ENCODE results near the gene CXCL9. TPM values are rescaled to one million over a fixed set of nuclear protein-coding genes. Genes with fewer than 3 reads are reported as not detected.

The CXCL9 gene
- total RNA-seq, 1 donor from 2014 or later = not detected

DNA sequence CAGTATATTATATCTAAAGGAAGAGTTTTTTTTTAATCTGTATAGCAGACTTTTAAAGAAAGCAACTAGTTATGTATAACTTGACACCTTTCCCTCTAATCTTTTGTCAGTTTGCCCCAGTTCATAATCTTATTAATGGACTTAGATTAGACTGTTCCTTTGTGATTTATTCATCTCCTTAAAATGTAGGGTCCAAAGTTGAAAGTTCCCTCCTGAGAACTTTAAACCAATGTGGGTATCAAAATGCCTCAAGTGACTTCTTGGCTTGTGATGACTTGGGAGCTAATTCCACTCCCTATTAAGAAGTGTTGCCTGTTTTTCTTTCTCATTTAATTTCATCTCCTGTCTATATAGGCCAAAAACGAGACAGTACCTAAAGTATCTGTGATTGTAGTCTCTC lies 10.2 kb downstream of the CXCL9 start:
- H3K36me3 Mint-ChIP-seq (ENCODE audit: unreplicated experiment) = no peaks in the 10 kb centered on the region
- TF ChIP-seq, protein P1, sequence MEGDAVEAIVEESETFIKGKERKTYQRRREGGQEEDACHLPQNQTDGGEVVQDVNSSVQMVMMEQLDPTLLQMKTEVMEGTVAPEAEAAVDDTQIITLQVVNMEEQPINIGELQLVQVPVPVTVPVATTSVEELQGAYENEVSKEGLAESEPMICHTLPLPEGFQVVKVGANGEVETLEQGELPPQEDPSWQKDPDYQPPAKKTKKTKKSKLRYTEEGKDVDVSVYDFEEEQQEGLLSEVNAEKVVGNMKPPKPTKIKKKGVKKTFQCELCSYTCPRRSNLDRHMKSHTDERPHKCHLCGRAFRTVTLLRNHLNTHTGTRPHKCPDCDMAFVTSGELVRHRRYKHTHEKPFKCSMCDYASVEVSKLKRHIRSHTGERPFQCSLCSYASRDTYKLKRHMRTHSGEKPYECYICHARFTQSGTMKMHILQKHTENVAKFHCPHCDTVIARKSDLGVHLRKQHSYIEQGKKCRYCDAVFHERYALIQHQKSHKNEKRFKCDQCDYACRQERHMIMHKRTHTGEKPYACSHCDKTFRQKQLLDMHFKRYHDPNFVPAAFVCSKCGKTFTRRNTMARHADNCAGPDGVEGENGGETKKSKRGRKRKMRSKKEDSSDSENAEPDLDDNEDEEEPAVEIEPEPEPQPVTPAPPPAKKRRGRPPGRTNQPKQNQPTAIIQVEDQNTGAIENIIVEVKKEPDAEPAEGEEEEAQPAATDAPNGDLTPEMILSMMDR (IDR thresholded peaks at IDR 0.05) = no peak
- DNase-seq (ENCODE audit: extremely low spot score, unreplicated experiment) = no peak
- H3K27ac Mint-ChIP-seq (ENCODE audit: unreplicated experiment) = no peak overlapping the region
- peaks cover 37% of the 10 kb centered on the region for H3K27me3 Mint-ChIP-seq (ENCODE audit: unreplicated experiment)
- no peaks in the 10 kb centered on the region for H3K4me1 Mint-ChIP-seq (ENCODE audit: unreplicated experiment)
- H3K9me3 Mint-ChIP-seq (ENCODE audit: unreplicated experiment) = no peaks in the 10 kb centered on the region
- no peak overlapping the region for H3K4me3 Mint-ChIP-seq (ENCODE audit: unreplicated experiment)

DNA sequence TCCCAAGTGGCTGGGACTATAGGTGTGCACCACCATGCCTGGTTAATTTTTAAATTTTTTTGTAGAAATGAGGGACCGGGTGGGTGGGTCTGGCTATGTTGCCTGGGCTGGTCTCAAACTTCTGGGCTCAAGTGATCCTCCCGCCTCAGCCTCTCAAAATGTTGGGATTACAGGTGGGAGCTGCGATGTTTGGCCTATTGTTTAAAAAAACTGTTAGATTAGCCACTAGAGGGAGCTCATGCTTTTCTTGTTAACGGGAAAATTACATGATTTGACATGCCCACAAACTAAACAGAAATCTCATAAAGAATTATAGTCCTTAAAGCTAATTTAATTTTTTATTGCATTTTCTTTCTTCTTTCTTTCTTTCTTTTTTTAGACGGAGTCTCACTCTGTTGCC lies 11.6 kb downstream of the CXCL9 start:
- no peak overlapping the region for H3K27ac Mint-ChIP-seq (ENCODE audit: unreplicated experiment)
- no peak for DNase-seq (ENCODE audit: extremely low spot score, unreplicated experiment)
- H3K9me3 Mint-ChIP-seq (ENCODE audit: unreplicated experiment) = no peaks in the 10 kb centered on the region
- peaks cover 32% of the 10 kb centered on the region for H3K27me3 Mint-ChIP-seq (ENCODE audit: unreplicated experiment)
- peaks cover 4% of the 10 kb centered on the region for H3K4me1 Mint-ChIP-seq (ENCODE audit: unreplicated experiment)
- H3K36me3 Mint-ChIP-seq (ENCODE audit: unreplicated experiment) = no peaks in the 10 kb centered on the region
- TF ChIP-seq, protein P1 (IDR thresholded peaks at IDR 0.05) = peak; percentile 77
- H3K4me3 Mint-ChIP-seq (ENCODE audit: unreplicated experiment) = no peak overlapping the region

DNA sequence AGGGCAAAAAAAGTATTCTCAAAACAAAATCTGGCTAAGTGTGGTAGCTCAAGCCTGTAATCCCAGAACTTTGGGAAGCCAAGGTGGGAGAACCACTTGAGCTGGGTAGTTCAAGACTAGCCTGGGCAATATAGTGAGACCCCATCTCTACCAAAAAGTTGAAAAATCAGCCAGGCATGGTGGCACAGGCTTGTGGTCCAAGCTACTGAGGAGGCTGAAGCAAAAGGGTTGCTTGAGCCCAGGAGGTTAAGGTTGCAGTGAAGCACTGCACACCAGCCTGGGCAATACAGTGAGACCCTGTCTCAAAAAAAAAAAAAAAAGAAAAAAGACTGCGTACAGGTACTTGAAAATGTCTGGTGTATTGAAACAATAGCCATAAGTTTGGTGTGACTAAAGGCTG lies 14.8 kb downstream of the CXCL9 start:
- DNase-seq (ENCODE audit: extremely low spot score, unreplicated experiment) = no peak
- Mint-ChIP-seq H3K36me3 (ENCODE audit: unreplicated experiment) (no peaks in the 10 kb centered on the region), H3K9me3 (ENCODE audit: unreplicated experiment) (no peaks in the 10 kb centered on the region), H3K27me3 (ENCODE audit: unreplicated experiment) (peaks cover 20% of the 10 kb centered on the region), H3K27ac (ENCODE audit: unreplicated experiment) (no peak overlapping the region), H3K4me1 (ENCODE audit: unreplicated experiment) (peaks cover 25% of the 10 kb centered on the region), H3K4me3 (ENCODE audit: unreplicated experiment) (no peak overlapping the region)
- TF ChIP-seq, protein P1 (IDR thresholded peaks at IDR 0.05) = no peak

DNA sequence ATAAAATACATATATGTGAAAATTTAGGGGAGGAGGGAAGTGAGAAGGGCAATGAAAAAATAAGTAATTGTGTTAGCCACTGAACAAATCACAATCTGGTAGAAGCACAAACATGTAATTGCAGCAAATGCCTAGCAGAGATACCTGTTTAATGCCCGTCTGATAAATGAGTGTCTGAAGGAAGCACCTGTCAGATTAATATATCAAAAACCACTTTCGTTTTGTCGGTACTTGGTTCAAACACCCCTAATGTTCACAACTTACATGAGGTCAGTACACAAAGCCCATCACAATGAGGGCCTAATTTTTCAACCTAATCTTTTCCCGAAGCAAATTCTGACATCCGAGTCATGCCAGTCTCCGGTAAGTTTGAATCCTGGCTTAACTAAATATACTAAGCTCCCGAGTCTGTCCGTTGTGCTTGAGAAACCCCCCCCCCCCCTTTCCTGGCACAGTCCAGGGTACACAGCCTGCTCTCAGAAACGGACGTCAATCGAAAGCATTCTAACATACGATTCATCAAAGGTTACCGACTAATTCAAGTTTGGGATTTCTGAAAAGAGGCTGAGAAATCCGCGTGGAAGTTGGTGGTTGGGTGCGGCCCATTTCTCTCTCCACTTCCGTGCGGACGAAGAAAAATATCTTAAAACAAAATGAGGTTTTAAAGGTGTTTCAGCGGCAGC lies 17.3 kb downstream of the CXCL9 start:
- no peak for DNase-seq (ENCODE audit: extremely low spot score, unreplicated experiment)
- Mint-ChIP-seq H3K4me3 (ENCODE audit: unreplicated experiment) (peak overlapping the region; percentile 86), H3K36me3 (ENCODE audit: unreplicated experiment) (no peaks in the 10 kb centered on the region), H3K27me3 (ENCODE audit: unreplicated experiment) (peaks cover 17% of the 10 kb centered on the region), H3K4me1 (ENCODE audit: unreplicated experiment) (peaks cover 25% of the 10 kb centered on the region), H3K27ac (ENCODE audit: unreplicated experiment) (peak overlapping the region; percentile 79), H3K9me3 (ENCODE audit: unreplicated experiment) (no peaks in the 10 kb centered on the region)
- TF ChIP-seq, protein P1 (IDR thresholded peaks at IDR 0.05) = no peak

DNA sequence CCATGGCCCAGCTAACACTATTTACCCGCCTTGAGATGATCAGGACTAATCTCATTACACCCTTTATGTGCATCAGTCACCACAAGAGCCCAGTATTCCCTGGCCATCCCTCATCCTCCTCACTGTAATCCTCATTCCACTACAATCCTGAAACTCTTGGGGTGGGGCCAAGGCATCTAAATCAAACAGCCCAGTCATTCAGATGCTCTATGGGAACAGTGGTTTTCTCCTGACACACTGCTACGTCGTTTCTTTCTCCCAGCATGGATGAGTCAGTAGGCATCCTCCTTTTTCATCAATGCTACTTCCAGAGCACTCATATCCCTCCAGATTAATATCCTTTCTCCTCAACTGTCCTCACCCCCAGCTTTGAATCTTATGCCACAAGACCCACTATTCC lies 22.2 kb downstream of the CXCL9 start:
- Mint-ChIP-seq H3K36me3 (ENCODE audit: unreplicated experiment) (peaks cover 6% of the 10 kb centered on the region), H3K27ac (ENCODE audit: unreplicated experiment) (no peak overlapping the region), H3K4me3 (ENCODE audit: unreplicated experiment) (no peak overlapping the region), H3K4me1 (ENCODE audit: unreplicated experiment) (peaks cover 21% of the 10 kb centered on the region), H3K27me3 (ENCODE audit: unreplicated experiment) (no peaks in the 10 kb centered on the region), H3K9me3 (ENCODE audit: unreplicated experiment) (no peaks in the 10 kb centered on the region)
- DNase-seq (ENCODE audit: extremely low spot score, unreplicated experiment) = no peak
- TF ChIP-seq, protein P1 (IDR thresholded peaks at IDR 0.05) = no peak

Data from osteocyte (in vitro differentiated cells).